Measurements from ENCODE around the gene ILF2.

GRCh38 chr1:153626477-153626903 lies 44.3 kb downstream of the ILF2 start:
- TF ChIP-seq POLR2A (IDR thresholded peaks at IDR 0.05; ENCODE audit: insufficient read depth in 1 of 2, low read depth in 2 of 2, low read length in 2 of 2) (no peak), PAXIP1 (CRISPR knock-in tag; conservative IDR thresholded peaks at IDR 0.05) (no peak), MTA1 (CRISPR knock-in tag; IDR thresholded peaks at IDR 0.05; ENCODE audit: borderline replicate concordance) (no peak), ZBTB8A (CRISPR knock-in tag; IDR thresholded peaks at IDR 0.05; ENCODE audit: borderline replicate concordance, low read depth) (no peak), KLF15 (CRISPR knock-in tag; IDR thresholded peaks at IDR 0.05; ENCODE audit: borderline replicate concordance) (no peak), ATF7-NPFF (CRISPR knock-in tag; IDR thresholded peaks at IDR 0.05; ENCODE audit: low read depth) (no peak), CHD2 (IDR thresholded peaks at IDR 0.05; ENCODE audit: low read depth, low read length) (no peak), SNAPC5 (CRISPR knock-in tag; IDR thresholded peaks at IDR 0.05; ENCODE audit: borderline replicate concordance) (no peak)
